ENCODE data around the gene SLAMF1.
A peak's percentile ranks its signal among the peaks of the same experiment; 100 is the strongest.

SLAMF1 gene

DNA sequence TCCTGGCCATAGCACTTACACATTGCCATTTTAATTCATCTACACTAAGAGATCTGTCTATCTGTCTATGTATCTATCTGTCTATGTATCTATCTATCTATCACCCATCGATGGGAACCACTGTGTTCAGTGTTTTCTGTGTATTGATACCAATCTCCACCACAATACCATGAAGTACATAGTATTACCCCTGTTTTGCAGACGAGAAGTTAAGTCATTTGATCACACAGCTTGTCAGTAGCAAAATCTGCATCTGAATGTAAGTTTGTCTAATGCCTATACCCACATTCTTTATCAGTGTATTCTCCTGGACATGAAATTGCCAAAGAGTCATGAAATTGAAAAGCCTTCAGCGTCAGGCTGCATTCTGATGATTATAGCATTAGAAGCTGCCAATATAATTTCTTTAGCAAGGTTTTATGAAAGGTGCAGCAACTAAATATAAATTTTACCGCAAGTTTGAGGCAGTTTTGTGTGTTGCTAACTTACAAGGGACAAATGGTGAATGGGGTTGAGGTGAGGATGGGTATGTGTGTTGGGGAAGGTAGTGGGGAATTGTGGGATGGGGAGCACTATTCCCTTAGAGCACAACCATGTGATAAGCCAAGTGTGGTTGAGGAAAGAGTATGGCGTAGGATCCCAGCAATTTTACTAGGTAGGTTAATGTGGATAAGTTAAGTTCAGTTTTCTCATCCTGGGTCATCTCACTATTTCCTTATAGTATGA lies 24.2 kb downstream of the SLAMF1 start:
- no peak for DNase-seq

DNA sequence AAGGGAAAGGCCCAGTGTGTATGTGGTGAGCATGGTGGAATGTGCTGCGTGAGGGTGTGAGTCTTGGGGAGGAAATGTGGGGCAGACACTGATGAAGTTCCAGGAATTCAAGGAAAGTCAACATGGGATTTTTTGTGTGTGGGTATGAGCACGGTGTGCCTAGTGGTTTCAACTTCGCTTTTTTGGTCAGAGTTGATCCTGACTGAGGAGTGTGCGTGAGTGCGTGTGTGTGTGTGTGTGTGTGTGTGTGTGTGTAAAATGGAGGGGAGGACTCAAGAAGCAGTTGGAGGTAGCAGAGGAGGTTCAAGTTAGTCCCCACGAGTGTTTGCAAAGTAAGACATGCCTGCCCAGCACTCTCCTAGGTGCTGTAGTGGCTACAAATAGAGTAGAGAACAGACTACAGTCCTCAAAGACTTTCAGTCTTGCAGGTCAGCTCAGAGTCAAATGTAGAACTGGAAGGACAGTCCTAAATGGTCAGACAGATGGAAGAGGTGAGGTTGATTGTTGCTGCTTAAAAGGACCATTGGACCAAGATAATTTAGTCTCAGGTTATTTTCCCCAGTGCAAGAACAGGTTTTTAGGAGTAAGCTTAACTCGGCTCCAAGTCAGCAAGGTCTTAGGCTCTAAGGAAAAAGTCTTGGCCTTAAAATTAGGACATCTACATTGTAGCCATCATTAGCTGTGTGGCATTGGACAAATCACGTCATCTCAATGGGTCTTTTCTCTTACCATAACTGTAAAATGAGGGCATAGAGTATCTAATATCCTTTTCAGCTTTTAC lies 25.0 kb downstream of the SLAMF1 start:
- no peak for DNase-seq

DNA sequence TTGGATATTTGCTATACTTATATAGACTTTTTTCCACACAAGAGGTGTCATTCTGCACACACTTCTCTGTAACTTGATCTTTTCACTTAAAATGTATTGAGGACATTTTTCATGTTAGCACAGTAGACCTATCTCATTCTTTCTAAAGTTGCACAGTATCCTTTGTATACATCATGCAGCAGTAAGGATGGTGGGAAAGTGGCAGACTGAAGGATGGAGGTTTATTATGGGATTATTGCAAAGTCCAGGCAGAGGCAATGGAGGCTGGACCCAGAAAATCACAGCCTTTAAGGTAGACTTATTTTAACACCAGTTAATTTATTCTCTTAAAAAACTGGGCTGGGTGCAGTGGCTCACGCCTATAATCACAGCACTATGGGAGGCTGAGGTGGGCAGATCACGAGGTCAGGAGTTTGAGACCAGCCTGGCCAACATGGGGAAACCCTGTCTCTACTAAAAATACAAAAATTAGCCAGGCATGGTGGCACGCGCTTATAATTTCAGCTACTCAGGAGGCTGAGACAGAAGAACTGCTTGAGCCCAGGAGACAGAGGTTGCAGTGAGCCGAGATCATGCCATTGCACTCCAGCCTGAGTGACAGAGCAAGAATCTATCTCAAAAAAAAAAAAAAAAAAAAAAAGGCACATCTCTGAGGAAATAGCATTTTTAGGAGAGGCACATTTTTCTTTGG lies 25.8 kb downstream of the SLAMF1 start:
- no peak for DNase-seq

DNA sequence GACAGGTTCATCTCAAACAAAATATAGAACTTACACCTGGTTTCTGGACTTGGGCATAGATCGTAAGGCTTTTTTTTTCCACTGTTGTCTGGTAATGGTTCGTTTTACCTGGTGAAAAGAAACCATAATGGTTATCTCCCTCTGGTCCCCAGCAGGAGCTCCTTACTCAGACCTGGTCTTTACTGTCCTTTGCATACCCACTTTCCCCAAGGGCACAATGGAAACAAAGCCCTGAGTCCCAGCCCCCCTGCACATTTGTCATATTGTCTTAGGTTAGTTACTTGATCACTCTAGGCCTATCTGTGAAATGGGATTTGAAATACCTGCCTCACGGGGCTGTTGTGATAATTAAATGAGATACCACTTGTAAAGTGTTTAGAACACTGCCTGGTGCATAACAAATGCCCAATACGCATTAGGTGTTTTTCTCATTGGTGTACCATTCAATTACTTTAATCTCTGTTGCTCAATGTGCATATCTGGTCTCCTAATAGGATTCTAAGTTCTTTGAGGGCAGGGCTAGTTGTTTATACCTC lies 27.0 kb downstream of the SLAMF1 start:
- no peak for DNase-seq

DNA sequence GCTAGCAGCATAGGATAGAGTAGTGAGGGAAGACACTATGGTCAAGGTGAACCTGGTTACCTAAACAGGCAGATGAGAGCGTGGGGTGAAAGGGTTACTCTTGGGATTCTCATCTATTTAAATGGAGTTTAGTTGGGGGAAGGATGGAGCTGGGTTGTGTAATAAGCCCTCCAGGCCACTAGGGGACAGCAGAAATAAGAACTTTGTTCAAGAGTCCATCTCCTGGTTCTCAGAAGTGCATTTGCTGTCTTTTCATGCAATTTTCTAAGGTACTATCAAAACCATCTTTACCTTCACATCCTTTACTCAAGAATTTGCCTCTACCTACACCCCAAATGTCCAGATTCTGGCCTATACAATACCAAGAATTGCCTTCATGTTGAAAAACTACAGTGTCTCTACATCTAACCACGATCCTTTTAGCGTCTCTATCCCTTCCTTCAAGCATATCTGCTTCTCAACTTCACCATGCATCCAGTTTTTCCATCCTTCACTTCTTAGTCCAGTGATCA lies 28.0 kb downstream of the SLAMF1 start:
- no peak for DNase-seq

DNA sequence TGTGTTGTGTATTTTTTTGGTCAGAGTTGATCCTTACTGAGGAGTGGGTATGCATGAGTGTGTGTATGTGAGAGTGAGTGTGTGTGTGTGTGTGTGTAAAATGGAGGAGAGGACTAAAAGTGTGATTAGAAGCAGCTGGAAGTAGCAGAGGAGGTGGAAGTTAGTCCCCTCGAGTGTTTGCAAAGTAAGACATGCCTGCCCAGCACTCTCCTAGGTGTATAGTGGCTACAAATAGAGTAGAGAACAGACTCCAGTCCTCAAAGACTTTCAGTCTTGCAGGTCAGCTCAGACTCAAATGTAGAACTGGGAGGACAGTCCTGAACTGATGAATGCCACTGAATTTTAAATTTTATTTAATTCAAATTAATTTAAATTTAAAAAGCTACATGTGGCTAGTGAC lies 28.5 kb downstream of the SLAMF1 start:
- DNase-seq = no peak

DNA sequence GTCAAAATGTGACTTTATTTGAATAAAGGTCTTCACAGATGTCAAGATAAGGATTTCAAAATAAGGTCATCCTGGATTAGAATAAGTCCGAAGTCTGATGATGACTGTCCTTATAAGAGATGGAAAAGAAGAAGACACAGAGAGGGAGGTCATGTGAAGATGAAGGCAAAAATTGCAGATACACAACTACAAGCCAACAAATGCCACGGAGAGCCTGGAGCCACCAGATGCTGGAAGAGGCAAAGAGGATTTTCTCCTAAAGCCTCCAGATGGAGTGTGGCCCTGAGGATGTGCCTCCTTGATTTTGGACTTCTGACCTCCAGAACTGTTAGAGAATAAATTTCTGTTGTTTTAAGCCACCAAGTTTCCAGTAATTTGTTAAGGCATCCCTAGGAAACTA lies 31.2 kb downstream of the SLAMF1 start:
- DNase-seq = no peak

DNA sequence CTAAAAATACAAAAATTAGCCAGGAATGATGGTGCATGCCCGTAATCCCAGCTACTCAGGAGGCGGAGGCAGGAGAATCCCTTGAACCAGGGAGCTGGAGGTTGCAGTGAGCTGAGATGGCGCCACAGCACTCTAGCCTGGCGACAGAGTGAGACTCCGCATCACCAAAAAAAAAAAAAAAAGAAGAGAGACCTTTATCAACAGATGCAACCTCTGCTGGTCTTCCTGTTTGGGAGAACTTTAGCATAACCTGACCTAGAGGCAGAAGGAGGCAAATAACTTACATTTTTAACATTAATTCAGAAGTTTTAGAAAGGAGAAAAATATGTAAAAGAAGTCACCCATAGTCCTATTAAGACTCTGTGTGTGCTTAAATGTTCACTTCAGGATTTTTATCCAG lies 32.4 kb downstream of the SLAMF1 start:
- DNase-seq = no peak

DNA sequence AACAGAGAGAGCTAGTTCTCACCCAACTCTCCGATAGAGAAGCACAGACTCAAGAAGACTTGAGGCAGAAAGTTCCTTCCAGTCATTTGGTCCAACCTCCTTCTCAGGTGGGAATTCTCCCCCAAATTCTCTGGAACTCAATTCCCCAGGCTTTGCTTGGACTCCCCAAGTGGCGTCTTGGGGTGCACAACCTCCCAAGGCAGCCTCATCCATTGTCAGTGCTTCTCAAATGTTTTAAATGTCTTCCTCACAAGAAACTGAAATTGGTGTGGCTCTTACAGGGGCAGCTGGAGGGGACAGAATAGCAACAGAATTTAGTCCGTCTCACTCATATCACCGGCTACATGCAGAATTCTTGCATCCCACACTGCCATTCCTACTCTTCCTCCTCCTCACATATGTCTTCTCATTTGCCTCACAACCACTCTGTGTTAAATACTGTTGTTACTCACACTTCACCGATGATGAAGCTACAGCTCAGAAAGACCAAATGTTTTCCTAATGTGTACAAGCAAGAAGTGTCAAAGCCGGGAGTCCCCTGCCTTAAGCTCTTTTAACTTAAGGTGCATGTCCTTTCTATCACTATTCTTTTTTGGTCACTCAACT lies 34.1 kb downstream of the SLAMF1 start:
- no peak for DNase-seq

DNA sequence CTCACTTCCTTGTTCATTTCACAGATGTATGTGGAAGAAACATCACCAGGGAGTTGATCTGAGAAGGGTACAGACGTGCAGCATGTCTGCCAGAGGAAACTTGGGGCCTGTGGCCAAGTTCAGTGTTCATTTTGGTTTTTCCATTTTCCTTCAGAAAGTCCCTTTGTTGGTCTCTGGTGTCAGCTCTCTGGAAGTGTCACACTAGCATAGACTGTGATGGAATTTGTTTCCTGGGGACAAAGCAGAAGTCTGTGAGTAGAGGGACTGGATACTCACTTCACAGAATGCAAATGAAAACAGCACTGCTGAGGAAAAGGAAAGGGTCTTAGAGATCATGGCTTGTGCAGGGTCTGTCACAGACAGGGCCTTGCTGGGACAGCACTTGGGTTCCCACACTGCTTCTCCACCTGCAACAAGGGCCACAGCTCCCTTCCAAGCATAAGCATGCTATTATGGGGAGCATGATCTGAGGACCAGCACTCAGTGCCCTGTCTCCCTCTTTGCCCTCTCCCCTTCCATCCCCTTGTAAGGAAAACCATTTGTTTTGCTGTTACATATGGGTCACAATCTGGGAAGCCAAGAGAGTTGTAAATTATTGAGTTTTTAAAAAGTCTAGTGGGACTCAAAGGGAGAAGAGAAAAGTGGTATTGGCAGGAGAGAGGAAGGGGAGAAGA lies 36.1 kb downstream of the SLAMF1 start:
- DNase-seq = no peak

DNA sequence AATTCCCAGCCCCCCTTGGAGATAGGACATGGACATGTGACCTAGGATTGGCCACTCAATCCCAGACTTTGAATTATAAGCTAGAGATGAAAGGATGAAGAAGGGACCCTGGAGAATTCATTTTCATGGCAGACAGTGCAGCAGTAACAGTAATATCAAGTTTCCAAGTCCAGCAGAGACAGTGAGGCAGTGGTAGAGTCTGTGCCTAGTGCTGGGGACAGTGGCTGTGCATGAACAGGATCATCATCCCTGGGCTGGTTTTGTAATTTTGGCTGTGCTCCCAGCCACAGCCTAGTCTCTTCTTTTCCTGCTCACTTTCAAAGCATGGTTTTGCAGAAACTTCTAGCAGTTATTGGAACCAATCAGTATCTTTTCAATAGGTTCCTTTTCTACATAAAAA lies 37.9 kb downstream of the SLAMF1 start:
- no peak for DNase-seq

DNA sequence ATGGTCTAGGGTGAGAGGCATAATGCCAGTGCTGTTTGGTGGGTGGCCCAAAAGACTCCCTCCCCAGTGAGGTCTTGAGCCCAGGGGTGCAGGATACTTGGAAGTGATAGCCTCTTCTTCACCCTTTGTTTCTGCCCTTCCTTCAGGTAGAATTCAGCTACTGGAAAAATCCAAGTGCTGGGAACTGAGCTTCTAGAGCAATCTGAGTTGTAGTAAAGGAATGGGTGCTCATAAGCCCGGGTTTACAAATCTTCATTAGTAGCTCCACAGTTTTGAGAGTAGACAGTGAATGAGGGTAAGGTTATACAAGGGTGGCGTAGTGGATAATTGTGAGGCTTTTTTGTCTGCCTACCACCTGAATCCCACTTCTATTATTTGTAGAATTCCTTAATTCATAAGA lies 38.3 kb downstream of the SLAMF1 start:
- DNase-seq = no peak

DNA sequence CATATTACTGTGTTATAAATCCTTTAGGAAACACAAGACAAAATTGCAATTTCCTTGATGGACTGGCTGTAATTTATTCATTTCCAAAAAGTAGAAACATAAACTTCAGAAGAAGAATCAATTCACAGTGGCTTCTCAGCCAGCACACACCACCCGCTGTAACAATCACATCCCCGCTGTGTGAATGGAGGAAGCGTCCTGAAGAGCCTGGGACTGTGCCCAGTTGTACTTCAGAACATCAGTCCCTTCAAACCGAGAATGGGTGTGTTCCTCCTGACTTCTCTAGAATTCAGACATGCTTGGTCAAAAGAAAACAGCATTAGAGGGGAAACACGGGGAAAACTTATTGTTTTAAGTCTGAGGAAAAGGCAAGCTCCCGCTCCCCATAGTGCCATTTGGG lies 38.8 kb downstream of the SLAMF1 start:
- no peak for DNase-seq

DNA sequence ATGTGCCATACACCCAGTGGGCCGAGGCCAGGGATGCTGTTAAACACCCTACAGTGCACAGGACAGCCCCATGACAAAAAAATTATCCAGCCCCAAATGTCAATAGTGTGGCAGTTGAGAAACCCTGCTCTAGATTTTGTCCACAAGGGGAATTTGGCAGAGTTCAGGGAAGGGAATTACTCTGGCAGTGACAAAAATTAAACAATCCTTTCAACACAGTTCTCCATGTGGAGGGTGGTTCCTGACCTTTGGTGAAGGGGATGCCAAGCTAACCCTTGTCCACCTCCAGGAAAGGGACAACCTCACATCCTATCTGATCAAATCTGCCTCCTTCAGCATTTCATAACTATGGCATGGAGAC lies 39.2 kb downstream of the SLAMF1 start:
- DNase-seq = no peak

DNA sequence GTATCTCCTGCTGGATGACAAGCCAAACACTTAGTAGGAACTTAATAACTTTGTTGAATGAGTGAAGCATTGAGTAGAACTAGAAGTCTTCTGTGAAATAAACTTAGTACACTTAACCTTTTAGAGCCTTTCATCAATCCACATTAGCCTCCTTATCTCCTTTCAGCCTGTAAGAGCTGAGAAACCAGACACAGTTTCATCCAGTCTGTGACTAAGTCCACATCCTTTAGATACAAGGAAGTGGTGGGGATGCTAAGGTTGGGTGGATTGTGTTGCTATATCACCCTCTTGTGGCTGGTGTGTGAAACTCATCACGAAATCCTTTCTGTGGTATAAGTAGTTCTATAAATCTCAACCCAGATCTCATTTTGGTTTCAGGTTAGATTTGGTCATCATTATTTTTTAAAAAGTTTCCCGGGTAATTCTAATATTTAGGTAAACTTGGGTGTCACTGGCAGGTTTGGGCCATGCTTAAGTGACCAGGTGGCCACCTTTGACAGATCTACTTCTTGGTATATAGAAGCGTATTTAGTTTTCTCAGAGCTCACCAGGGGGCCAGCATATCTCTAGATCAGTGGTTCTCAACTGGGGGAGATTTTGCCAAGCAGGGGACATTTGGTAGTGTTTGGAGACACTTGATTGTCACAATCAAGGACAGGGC lies 39.7 kb downstream of the SLAMF1 start:
- DNase-seq = peak; percentile 75

DNA sequence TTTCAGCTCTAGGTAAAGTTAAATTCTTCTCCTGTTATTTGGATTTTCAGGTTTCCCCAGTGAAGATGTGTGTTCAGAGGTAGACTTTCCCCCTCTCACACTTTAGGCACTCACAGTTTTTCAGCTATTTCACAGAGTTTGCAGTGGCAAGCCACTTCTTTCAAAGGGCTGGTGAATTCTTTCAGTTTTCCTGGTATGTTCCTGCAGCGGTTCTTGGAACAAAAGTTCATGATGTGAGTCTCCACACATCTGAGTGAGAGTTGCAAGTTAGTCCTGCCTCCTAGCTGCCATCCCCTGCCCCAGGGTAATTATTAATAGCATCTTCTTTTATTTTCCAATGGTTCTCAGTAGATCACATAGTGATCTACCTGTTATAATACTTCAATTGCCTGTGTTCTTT lies 40.2 kb downstream of the SLAMF1 start:
- no peak for DNase-seq

DNA sequence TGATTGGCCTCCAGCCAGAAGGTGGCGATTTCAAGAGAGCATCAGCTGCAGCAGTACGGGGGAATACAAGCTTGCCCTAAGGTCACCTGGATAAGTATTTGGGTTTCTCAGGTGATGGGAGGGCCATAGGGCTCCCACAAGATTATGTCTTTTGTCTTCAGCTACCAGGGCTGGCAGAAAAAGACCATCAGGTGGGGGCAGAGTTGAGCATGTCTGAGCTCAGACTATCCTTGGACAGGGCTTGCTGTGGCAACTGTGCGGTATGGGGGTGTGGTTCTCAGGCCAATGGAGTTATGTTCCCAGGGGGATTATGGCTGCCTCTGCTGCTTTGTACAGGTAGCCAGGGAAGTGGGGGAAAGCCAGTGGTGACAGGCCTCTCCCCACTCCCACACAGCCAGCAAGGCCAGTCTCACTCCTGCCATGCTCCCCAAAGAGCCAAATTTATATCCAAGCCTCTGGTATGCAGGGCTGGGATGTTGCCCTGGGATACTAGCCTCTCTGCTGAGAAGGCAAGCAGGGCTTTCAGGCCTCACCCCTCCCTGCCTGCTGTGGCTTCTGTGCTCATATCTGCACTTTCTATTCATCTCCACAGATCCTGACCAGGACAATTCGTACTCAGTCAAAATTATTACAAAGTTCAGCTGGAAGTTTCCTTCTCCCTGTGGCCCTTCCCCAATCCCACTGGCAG lies 40.9 kb downstream of the SLAMF1 start:
- no peak for DNase-seq

DNA sequence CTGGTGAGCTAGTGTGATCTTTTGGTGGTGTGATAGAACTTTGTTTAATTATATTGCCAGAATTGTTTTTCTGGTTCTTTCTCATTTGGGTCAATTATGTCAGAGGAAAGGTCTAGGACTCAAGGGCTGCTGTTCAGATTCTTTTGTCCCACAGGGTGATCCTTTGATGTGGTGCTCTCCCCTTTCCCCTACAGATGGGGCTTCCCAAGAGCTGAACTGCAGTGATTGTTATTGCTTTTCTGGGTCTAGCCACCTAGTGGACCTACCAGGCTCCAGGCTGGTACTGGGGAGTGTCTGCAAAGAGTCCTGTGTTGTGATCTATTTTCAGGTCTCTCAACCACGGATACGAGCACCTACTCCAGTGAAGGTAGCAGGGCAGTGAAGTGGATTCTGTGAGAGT lies 41.6 kb downstream of the SLAMF1 start:
- no peak for DNase-seq

DNA sequence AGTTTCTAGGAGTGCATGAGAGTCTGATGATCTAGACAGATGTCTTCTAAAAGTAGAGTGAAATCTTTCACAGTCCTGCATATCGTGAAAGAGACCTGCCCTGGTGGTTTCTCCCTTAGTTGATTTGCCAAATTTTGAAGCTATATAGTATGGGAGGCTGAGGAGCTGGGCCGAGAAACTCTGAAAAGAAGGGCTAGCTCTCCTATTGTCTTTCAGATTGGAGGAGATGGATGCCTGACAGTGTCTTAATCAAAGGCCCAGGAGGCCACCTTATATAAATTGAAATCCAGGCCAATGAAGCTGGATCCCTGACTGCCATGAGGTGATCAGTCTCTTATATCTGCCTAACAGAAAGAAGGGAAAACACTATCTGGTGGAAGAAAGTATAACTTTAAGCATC lies 49.1 kb downstream of the SLAMF1 start:
- DNase-seq = no peak

DNA sequence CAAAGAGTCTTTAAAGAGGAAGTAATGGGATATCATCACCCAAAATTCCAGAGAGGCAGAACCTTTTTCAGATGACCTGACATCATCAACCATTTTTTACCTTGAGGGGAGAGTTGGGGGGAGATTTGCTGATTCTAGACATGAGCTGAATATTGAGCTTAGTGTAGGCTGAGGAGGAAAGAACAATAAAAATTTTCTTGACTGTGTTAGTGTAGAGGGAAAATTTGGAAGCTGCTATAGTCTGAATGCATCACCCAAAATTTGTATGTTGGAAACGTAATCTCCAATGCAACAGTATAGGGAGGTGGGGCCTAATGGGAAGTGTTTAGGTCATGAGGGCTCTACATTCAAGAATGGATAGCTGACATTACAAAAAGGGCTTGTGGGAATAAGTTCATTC lies 49.8 kb downstream of the SLAMF1 start:
- DNase-seq = no peak

DNA sequence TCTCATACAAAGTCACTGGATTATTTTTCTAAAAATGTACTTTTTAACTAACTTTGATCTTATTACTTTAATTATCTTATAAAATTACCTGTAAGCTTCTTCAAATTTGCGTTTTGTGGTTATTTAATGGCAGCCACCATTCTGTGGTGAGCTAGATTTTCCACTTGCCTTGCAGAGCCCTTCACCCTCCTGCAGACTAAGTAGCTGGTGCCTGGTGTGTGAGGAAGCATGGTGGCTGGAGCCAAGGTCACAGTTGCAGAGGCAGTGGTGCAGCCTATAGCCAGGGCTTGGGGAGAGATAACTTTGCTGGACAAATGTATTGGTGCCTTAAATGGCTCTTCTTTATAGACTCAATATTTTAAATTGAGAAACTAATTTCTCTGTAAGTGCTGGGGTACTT lies 56.4 kb downstream of the SLAMF1 start:
- DNase-seq = no peak

Data from fibroblast of upper back skin (primary cell).